HG03354 (cell line): ENCODE measurements around the gene KAT8.

Experiments
- ATAC-seq: cut with Tn5 transposase; IDR thresholded peaks from one replicate; pipeline ENCODE4 v1.9.1; 2021; ENCODE audit warnings: mild to moderate bottlenecking; ENCODE audit not compliant: unreplicated experiment, poor library complexity, severe bottlenecking

The KAT8 gene

DNA sequence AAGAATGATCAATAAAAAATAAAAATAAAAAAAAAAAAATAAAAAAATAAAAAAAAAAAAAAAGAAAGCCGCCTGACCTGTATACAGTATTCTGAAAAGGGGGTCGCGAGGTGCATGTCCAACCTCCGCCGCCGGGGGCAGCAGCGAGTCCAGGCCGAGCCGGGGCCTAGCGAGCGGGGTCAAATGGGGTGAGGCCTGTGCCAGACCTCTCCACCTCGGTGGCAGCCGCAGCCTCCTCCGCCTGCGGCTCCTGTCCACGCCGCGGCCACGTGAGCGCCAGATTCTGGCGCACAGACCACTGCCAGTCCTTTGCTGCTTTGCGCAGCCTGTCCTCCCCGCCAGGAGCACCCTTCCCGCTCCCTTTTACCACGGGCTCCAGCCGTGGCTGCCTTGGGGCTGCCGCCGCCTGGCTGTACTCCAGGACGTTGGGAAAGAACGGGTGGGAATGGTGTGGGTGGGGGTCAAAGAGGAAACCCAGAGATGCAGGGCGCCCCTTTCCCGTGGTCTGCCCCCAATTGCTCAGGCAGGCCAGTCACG, 11.7 kb upstream of the KAT8 start:
- ATAC-seq: peak; percentile 59

GRCh38 chr16:31106509-31107464, 10.7 kb upstream of the KAT8 start:
- ATAC-seq: no peak

DNA sequence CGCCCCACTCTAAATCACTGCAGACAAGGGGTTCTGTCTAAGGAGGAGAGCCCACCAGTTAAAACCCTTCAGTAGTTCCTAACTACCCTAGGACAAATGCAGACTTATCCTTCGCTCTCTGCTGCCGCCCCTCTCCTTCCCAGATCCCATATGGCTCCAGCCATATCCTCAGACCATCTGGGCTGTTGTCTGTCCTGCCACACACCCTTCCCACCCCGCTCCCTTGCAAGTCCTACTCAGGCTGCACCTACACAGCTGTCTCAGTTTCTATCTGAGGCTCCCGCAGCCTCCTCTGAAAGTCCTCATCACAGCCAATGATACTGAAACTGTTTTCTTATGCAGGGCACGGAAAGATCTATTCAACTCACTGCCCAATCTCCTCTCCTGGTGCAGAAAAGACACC, 10.0 kb upstream of the KAT8 start:
- peak; percentile 64 for ATAC-seq

- peak; percentile 83 for ATAC-seq
Observed at GRCh38 chr16:31108035-31108793, 9.2 kb upstream of the KAT8 start, which contains the start of gene BCKDK. Gene BCKDK, plus strand, starts transcription at chr16:31108386. Its CDS starts 838 bp downstream, at chr16:31109224.

GRCh38 chr16:31108794-31109558, 8.5 kb upstream of the KAT8 start:
- ATAC-seq: no peak

GRCh38 chr16:31109622-31110021, 7.8 kb upstream of the KAT8 start:
- ATAC-seq: no peak

DNA sequence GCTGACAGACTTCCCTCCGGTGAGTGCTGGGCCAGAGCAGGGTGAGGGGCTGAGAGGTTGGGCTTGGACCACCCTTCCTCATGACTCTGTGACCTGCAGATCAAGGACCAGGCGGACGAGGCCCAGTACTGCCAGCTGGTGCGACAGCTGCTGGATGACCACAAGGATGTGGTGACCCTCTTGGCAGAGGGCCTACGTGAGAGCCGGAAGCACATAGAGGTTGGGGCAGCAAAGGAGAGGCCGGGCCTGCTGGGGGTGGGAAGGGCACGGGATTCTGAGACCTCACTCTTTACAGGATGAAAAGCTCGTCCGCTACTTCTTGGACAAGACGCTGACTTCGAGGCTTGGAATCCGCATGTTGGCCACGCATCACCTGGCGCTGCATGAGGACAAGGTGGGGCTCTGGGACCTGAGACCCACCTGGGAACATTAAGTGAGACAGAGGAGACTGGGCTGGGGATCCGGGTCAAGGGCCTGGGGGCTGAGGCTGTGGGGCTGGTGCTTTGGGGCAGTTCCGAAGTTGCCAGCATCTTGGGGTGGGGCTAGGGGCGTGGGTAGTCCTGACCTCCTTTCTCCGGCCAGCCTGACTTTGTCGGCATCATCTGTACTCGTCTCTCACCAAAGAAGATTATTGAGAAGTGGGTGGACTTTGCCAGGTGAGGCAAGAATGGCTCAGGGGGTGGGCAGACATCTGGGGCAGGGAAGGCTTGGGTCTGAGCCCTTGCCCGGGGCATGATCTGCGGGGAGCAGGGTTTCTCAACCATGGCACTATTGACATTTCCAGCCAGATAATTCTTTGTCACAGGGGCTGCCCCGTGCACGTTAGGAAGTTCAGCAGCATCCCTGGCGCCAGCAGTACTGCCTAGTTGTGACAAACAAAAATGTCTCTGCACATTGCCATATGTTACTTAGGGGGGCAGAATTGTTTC, 7.1 kb upstream of the KAT8 start:
- no peak for ATAC-seq

DNA sequence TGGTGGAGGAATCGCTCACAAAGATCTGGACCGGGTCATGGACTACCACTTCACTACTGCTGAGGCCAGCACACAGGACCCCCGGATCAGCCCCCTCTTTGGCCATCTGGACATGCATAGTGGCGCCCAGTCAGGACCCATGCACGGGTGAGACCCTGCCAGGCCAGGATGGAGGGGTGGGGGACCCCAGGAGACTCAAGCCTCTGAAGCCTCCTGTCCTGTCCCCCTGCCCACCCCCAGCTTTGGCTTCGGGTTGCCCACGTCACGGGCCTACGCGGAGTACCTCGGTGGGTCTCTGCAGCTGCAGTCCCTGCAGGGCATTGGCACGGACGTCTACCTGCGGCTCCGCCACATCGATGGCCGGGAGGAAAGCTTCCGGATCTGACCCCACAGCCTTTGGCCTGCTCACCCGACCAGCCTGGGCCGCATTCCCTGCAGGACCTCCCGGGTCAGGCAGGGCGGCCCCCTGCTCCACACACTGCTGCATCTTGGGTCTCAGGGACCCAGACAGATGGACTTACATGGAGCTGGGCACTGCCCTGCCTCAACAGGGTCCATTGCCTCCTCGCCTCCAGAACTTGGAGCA, 5.5 kb upstream of the KAT8 start:
- ATAC-seq: no peak

GRCh38 chr16:31112711-31113110, 4.8 kb upstream of the KAT8 start:
- no peak for ATAC-seq

GRCh38 chr16:31113121-31114120, 4.0 kb upstream of the KAT8 start:
- ATAC-seq: no peak

GRCh38 chr16:31114468-31114867, 3.0 kb upstream of the KAT8 start:
- no peak for ATAC-seq

DNA sequence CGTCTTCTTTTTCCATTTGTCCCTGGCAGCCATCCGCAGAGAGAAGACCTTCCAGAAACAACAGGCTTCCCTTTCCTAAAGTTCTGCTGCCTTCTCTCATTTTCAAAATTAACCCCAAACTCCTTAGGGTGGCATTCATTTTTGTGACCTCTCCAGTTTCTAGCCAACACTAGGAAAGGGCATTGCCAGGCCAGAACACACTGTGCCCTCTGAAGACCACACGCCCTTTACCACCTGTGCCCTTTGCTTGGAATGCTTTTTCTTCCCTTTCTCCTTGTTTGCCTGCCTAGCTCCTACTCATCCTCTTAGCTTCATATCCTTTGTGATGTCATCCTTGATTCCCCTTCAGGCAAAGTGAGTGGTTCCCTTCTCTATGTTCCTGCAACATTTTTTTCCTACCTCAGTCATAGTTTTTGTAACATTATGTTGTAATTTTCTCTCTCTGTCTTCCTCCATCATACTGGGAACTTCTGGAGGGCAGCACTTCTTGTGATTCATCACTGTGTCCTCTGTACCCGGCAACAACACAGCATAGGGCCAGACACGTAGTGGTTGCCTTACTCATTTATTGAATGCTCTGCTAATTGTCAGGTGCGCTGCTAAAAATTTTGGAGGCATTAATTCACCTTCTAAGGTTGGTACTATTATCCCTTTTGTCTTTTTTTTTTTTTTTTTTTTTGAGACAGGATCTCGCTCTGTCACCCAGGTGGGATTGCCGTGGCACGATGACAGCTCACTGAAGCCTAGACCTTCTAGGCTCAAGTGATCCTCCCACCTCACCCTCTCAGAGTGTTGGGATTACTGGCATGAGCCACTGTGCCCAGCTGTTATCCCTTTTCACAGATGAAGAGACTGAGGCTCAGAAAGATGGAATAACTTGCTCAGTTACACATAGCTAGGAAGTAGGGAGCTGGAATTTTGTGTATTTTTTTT, 1.0 kb downstream of the KAT8 start:
- ATAC-seq: no peak

DNA sequence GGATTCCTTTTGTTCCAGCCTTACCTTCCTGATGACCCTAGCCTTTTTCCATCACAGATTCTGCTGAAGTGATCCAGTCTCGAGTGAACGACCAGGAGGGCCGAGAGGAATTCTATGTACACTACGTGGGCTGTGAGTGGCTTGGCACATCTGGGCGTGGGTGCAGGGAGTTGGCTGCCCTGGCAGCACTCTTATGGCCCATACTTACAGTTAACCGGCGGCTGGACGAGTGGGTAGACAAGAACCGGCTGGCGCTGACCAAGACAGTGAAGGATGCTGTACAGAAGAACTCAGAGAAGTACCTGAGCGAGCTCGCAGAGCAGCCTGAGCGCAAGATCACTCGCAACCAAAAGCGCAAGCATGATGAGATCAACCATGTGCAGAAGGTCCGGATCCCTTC, 2.7 kb downstream of the KAT8 start:
- ATAC-seq: no peak

GRCh38 chr16:31125844-31126243, 8.4 kb downstream of the KAT8 start:
- ATAC-seq: no peak

DNA sequence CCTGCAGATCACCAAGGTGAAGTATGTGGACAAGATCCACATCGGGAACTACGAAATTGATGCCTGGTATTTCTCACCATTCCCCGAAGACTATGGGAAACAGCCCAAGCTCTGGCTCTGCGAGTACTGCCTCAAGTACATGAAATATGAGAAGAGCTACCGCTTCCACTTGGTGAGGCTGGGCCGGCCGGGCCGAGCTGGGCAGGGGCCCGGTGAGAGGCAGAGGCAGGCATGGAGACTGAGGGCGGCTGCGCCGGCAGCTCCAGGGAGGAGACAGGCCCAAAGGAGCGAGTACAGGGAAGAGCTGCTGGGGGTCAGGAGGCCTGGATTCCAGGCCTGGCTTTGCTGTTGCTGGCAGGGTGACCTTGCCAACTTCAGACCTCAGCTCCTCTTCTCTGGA, 9.7 kb downstream of the KAT8 start:
- ATAC-seq: no peak
